Ascending aorta (tissue), 2 donors: ENCODE data around the gene TNFAIP8. TPM values are rescaled to one million over a fixed set of nuclear protein-coding genes. Genes with fewer than 3 reads are reported as not detected.

Experiments
- DNase-seq, 2 donors: peaks; one replicate each; pipeline ENCODE4 v3.0.0-alpha.2; 2019; ENCODE audit warnings: low spot score in 2 of 2
- H3K27ac ChIP-seq, 2 donors: fragments of 200-600 bp; sonication (generic); one replicate each; pipeline ENCODE4 v1.5.1; 2016 to 2017; ENCODE audit warnings: mild to moderate bottlenecking in 1 of 2
- H3K27me3 ChIP-seq: fragments of 200-600 bp; sonication (generic); one replicate; pipeline ENCODE4 v1.5.1; 2017
- H3K36me3 ChIP-seq, 2 donors: fragments of 200-600 bp; sonication (generic); one replicate each; pipeline ENCODE4 v1.5.1; 2016
- H3K4me1 ChIP-seq, 2 donors: fragments of 200-600 bp; sonication (generic); one replicate each; pipeline ENCODE4 v1.5.1; 2016 to 2017; ENCODE audit warnings: mild to moderate bottlenecking in 1 of 2
- H3K4me3 ChIP-seq, 2 donors: fragments of 200-600 bp; sonication (generic); one replicate each; pipeline ENCODE4 v1.5.1; 2016 to 2017; ENCODE audit warnings: mild to moderate bottlenecking in 1 of 2
- H3K9me3 ChIP-seq, 2 donors: fragments of 200-600 bp; sonication (generic); one replicate each; pipeline ENCODE4 v1.5.1; 2016
- CTCF ChIP-seq, 3 experiments: fragments of 200-600 bp in 2 of 3; fragments of 450-650 bp in 1 of 3; sonication (generic) in 2 of 3; IDR thresholded peaks; one replicate each; pipeline ENCODE4 v1.5.1; 2016 to 2019; ENCODE audit warnings: antibody characterized with exemption in 3 of 3, mild to moderate bottlenecking in 1 of 3, moderate library complexity in 1 of 3
- intact Hi-C: fragments of 100-400 bp; cut with DNase I; formaldehyde crosslinking; loops from one replicate; pipeline ENCODE4 v1.15.1; 2023
- total RNA-seq: library from RNA; depleted of rRNA; stranded (reverse); fragments of >200 nt; gene quantifications from one replicate; pipeline ENCODE4 v1.1.0, GENCODE V29; 2016

TNFAIP8 gene
- total RNA-seq, 1 donor from 2014 or later: 3.5 TPM

GRCh38 chr5:119359737-119360413 is 4.1 kb downstream of the TNFAIP8 start:
- TF ChIP-seq CTCF (IDR thresholded peaks at IDR 0.05): no peak
- peaks cover 4 to 14% of the 10 kb centered on the region in 2 donors for H3K4me1 ChIP-seq
- no peaks in the 10 kb centered on the region for H3K9me3 ChIP-seq
- H3K36me3 ChIP-seq: no peaks in the 10 kb centered on the region
- H3K4me3 ChIP-seq: no peak overlapping the region
- no peak overlapping the region for H3K27ac ChIP-seq
- H3K27me3 ChIP-seq: no peaks in the 10 kb centered on the region
- intact Hi-C loops: no loop called here
- DNase-seq: no peak

- TF ChIP-seq CTCF (IDR thresholded peaks at IDR 0.05): no peak
- Histone ChIP-seq H3K27ac (no peak overlapping the region), H3K9me3 (no peaks in the 10 kb centered on the region), H3K27me3 (no peaks in the 10 kb centered on the region), H3K4me3 (no peak overlapping the region), H3K36me3 (no peaks in the 10 kb centered on the region), H3K4me1 (peaks cover 0 to 17% of the 10 kb centered on the region in 2 donors)
- intact Hi-C loops: no loop called here
- no peak for DNase-seq
These were observed 5.2 kb downstream of the TNFAIP8 start for GRCh38 chr5:119360905-119361593.

GRCh38 chr5:119361594-119362125 is 5.8 kb downstream of the TNFAIP8 start:
- intact Hi-C loops: no loop called here
- no peak overlapping the region for H3K4me3 ChIP-seq
- no peak for TF ChIP-seq CTCF (IDR thresholded peaks at IDR 0.05)
- no peaks in the 10 kb centered on the region for H3K27me3 ChIP-seq
- H3K36me3 ChIP-seq: no peaks in the 10 kb centered on the region
- no peaks in the 10 kb centered on the region for H3K9me3 ChIP-seq
- DNase-seq: no peak
- H3K27ac ChIP-seq: peak overlapping the region in 1 of 2 donors; percentile 4
- peaks cover 0 to 24% of the 10 kb centered on the region in 2 donors for H3K4me1 ChIP-seq

- Histone ChIP-seq H3K36me3 (no peaks in the 10 kb centered on the region), H3K4me3 (no peak overlapping the region), H3K27ac (peak overlapping the region in 1 of 2 donors; percentile 44), H3K9me3 (no peaks in the 10 kb centered on the region), H3K27me3 (no peaks in the 10 kb centered on the region), H3K4me1 (peaks cover under 1 to 28% of the 10 kb centered on the region in 2 donors)
- DNase-seq: no peak
- intact Hi-C loops: no loop called here
- TF ChIP-seq CTCF (IDR thresholded peaks at IDR 0.05): no peak
These were observed 6.9 kb downstream of the TNFAIP8 start for GRCh38 chr5:119362714-119363113.

GRCh38 chr5:119363271-119363670 is 7.5 kb downstream of the TNFAIP8 start:
- Histone ChIP-seq H3K27ac (peak overlapping the region in 1 of 2 donors; percentile 44), H3K4me3 (no peak overlapping the region), H3K36me3 (no peaks in the 10 kb centered on the region), H3K4me1 (peaks cover 4 to 32% of the 10 kb centered on the region in 2 donors), H3K27me3 (no peaks in the 10 kb centered on the region), H3K9me3 (no peaks in the 10 kb centered on the region)
- intact Hi-C loops: no loop called here
- no peak for TF ChIP-seq CTCF (IDR thresholded peaks at IDR 0.05)
- no peak for DNase-seq
